Uterus (tissue), 2 donors: ENCODE results near the gene LZIC.

Experiments
- CTCF ChIP-seq, 4 experiments: fragments of 200-600 bp in 2 of 4; fragments of 450-650 bp in 2 of 4; sonication (generic) in 2 of 4; IDR thresholded peaks; one replicate each; pipeline ENCODE4 v1.5.1; 2016 to 2019; ENCODE audit warnings: antibody characterized with exemption in 4 of 4, mild to moderate bottlenecking in 2 of 4, moderate library complexity in 1 of 4
- POLR2A ChIP-seq, 2 donors: fragments of 450-650 bp; IDR thresholded peaks; one replicate each; pipeline ENCODE4 v1.6.1; 2016; ENCODE audit warnings: antibody characterized with exemption in 2 of 2, mild to moderate bottlenecking in 1 of 2, moderate library complexity in 1 of 2

GRCh38 chr1:9905010-9905409 lies 38.2 kb downstream of the LZIC start:
- TF ChIP-seq CTCF (IDR thresholded peaks at IDR 0.05) (no peak), POLR2A (IDR thresholded peaks at IDR 0.05) (no peak)
